HG02870 (cell line): ENCODE results near the gene SNURF.
"Not testable (repeated sequence)": the region's sequence is repeated elsewhere in the genome, so short reads cannot be mapped to it uniquely, and the experiment has no call there.

Source experiments
- ATAC-seq: cut with Tn5 transposase; IDR thresholded peaks from one replicate; pipeline ENCODE4 v1.9.1; 2021; ENCODE audit warnings: mild to moderate bottlenecking, moderate library complexity; ENCODE audit not compliant: unreplicated experiment

Gene SNURF

DNA sequence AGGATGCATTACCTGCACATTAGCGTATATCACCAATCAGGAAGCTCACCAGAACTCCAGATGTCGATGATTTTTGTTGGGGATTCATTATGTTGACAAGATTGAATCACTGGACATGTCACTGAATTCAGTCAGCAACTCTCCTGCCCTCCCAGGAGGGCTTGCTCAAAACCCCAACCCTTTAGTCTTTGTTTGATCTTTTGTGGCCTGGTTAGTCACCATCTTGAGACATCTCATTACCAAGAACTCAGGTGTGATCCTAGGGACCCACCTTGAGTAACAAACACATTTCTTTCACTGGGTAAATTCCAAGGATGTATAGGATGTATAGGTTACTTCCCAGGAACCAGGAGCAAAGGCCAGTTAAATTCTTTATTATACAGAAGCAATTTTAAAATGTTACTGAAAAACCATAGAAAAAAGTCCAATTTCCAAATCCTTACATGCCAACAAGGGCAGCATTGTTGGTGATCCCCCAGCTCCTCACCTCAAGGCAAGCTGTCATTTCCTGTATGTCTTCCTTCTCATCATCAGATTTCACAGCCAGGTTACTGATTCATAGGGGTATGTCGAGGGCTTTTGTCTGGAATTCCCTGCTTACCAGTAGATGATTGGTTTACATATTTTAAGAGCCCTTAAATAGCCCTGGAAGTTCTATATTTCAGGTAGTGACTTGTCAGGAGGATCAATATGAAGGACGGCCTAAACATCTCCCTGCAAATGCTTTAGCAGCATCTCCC, 11.7 kb downstream of the SNURF start:
- ATAC-seq: no peak

DNA sequence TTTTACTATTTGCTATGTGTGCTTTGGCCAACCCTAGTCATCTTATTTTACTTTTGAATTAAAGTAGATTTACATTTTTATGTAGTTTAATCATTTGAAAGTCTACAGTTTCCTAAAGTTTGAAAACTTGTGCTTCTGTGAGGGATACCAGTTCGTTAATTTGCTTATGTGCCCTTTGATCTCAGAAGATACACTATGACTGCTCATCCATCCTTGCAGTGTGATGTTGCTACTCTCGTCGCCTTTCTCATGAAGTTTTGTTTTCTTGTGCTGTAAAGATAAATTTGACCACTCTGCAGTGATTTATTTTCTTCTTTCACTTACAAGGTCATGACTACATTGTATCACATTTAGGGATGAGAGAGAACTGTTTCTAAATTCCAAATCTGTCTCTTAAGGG, 16.3 kb downstream of the SNURF start:
- ATAC-seq: no peak

DNA sequence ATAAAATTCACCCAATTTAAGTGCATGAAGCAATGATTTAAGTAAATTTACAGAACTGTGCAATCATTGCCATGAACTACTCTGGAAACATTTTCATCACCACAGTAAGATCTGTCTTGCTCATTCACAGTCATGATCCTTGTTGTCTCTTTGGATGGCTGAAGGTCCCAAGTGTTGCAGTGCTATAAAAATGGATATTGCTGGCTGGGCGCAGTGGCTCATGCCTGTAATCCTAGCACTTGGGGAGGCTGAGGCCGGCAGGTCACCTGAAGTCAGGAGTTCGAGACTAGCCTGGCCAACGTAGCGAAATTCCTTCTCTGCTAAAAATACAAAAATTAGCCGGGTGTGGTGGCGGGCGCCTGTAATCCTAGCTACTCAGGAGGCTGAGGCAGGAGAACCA, 17.0 kb downstream of the SNURF start:
- no peak for ATAC-seq

DNA sequence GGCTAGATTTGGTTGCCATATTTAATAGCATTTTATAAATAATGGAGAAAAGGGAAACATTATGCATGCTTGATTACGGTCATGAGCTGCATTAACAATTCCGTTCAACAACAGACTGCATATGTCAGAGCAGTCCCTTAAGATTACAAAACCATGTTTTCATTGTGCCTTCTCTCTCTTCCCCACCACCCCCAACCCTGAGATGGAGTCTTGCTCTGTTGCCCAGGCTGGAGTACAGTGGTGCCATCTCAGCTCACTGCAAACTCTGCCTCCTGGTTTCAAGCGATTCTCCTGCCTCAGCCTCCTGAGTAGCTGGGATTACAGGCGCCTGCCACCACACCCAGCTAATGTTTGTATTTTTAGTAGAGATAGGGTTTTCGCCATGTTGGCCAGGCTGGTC, 17.9 kb downstream of the SNURF start:
- ATAC-seq: not testable (repeated sequence)

DNA sequence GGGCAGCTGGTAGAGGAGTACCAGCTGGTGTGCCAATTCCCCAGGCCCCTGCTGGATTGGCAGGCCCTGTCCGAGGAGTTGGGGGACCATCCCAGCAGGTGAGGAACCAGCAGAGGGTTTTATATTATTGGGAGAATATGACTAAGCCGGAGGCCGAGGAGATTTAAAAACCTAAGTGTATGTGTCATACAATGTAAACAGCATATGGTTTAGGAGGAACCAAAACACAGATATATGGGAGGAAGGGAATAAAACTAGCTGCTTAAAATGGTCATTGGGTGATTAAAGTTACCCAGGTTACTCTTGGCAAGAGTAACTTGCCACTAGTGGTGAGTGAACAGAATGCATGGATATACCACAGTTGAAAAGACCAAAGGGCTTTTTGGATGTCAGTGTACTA, 22.1 kb downstream of the SNURF start:
- no peak for ATAC-seq

DNA sequence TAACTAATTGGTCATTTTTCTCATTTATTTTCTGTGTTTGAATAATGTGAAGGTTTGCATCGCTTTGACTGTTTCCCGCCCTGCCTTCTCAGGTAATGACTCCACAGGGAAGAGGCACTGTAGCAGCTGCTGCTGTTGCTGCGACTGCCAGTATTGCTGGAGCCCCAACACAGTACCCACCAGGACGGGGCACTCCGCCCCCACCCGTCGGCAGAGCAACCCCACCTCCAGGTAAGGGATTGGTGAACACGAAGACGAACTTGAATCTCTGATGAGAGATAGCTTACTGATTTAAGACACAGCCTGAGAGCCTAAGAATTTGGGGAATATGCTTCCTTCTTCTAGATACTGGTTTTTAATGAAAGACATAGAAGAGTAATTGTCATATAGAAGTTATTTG, 22.9 kb downstream of the SNURF start:
- no peak for ATAC-seq

DNA sequence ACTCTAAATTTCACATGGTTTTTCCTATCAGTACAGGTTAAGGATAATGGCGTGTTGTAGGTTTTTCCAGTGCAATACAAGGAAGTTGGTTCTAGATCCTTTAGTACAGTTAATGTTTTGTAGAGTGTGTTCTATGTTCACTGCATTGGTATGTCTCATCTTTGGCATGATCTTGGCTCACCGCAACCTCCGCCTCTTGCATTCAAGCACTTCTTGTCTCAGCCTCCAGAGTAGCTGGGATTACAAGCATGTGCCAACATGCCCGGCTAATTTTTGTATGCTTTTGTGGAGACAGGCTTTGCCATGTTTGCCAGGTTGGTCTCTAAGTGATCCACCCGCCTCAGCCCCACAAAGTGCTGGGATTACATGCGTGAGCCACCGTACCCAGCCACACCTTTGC, 30.4 kb downstream of the SNURF start:
- ATAC-seq: no peak

DNA sequence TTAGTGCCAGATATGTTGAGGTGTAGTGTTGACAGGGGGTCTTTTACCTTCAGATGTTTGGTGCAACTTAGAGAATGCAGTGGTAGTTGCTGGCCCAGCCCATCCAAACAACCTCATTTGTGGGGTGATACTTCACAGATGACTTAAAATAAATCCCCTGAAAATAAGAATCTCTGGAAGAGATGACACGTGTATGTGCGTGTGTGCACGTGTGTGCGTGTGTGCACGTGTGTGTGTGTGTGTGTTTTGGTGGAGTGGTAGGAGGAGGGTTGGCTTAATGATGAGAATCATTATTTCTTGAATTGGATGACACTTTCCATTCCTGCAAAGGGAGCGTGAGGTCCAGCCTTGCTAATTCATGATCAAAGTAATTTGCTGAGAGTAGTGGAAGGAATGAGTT, 31.9 kb downstream of the SNURF start:
- ATAC-seq: no peak
